Esophagus muscularis mucosa (tissue), 4 donors: ENCODE results near the gene NISCH. TPM values are rescaled to one million over a fixed set of nuclear protein-coding genes. Genes with fewer than 3 reads are reported as not detected.
A peak's percentile ranks its signal among the peaks of the same experiment; 100 is the strongest.

Experiments used
- DNase-seq: peaks from one replicate; pipeline ENCODE4 v3.0.0-alpha.2; 2017; ENCODE audit errors: extremely low spot score
- H3K27ac ChIP-seq, 4 donors: fragments of 200-600 bp; sonication (generic); replicated peaks in 1 of 4; 1 replicate in 3 of 4; 2 replicates in 1 of 4; pipeline ENCODE4 v1.5.1; 2016 to 2019; ENCODE audit warnings: mild to moderate bottlenecking in 1 of 4
- H3K27me3 ChIP-seq, 4 donors: fragments of 200-600 bp; sonication (generic); one replicate each; pipeline versions ENCODE4 v1.5.1 to v1.6.0; 2016 to 2019
- H3K36me3 ChIP-seq, 4 donors: fragments of 200-600 bp; sonication (generic); one replicate each; pipeline ENCODE4 v1.5.1; 2016 to 2019
- H3K4me1 ChIP-seq, 4 donors: fragments of 200-600 bp; sonication (generic); one replicate each; pipeline ENCODE4 v1.5.1; 2016 to 2019
- H3K4me3 ChIP-seq, 4 donors: fragments of 200-600 bp; sonication (generic); 1 replicate in 2 of 4; 2 replicates in 2 of 4; pipeline ENCODE4 v1.5.1; 2016 to 2019; ENCODE audit warnings: mild to moderate bottlenecking in 4 of 4, moderate library complexity in 1 of 4
- H3K9me3 ChIP-seq, 4 donors: fragments of 200-600 bp; sonication (generic); 1 replicate in 3 of 4; 2 replicates in 1 of 4; pipeline ENCODE4 v1.5.1; 2016 to 2019
- CTCF ChIP-seq, 3 experiments: fragments of 200-600 bp in 2 of 3; fragments of 450-650 bp in 1 of 3; sonication (generic) in 2 of 3; IDR thresholded peaks; one replicate each; pipeline ENCODE4 v1.5.1; 2017 to 2019; ENCODE audit warnings: antibody characterized with exemption in 3 of 3, mild to moderate bottlenecking in 2 of 3, moderate library complexity in 1 of 3
- EP300 ChIP-seq: sonication (generic); formaldehyde crosslinking; IDR thresholded peaks from one replicate; pipeline ENCODE4 v1.6.1; 2017; ENCODE audit warnings: antibody characterized with exemption
- POLR2A ChIP-seq: fragments of 450-650 bp; IDR thresholded peaks from one replicate; pipeline ENCODE4 v1.6.1; 2017; ENCODE audit warnings: antibody characterized with exemption, moderate library complexity, mild to moderate bottlenecking, low read depth
- POLR2AphosphoS5 ChIP-seq, 2 donors: sonication (generic); formaldehyde crosslinking; IDR thresholded peaks; one replicate each; pipeline ENCODE4 v1.6.1; 2017; ENCODE audit warnings: antibody characterized with exemption in 2 of 2
- WGBS: methylation state at CpG from one replicate; pipeline ENCODE4 v1.1.5; 2018; 5-methylcytosine and 5-hydroxymethylcytosine counted together
- intact Hi-C: fragments of 100-400 bp; cut with DNase I; formaldehyde crosslinking; loops from one replicate; pipeline ENCODE4 v1.15.1; 2023
- total RNA-seq, 4 donors: library from RNA; depleted of rRNA; stranded (reverse); fragments of >200 nt; gene quantifications; one replicate each; pipeline versions ENCODE4 v1.1.0 to v1.2.1, GENCODE V29; 2016

Gene NISCH
- total RNA-seq, 4 donors from 2014 or later: 71.9 to 110 (median 88.0) TPM

GRCh38 chr3:52494445-52494844 lies 39.0 kb downstream of the NISCH start:
- Histone ChIP-seq H3K27ac (peak overlapping the region; percentile 53 to 80 (median 70)), H3K9me3 (no peaks in the 10 kb centered on the region), H3K36me3 (peaks cover 37 to 44% (median 44%) of the 10 kb centered on the region in 4 donors), H3K27me3 (no peaks in the 10 kb centered on the region), H3K4me3 (peak overlapping the region; percentile 38 to 56 (median 42)), H3K4me1 (peaks cover 47 to 86% (median 72%) of the 10 kb centered on the region in 4 donors)
- DNase-seq: no peak
- intact Hi-C loops: no loop called here
- WGBS: 68% methylated on average over 7 of the region's 7 CpGs
- no peak for TF ChIP-seq POLR2A
- TF ChIP-seq POLR2AphosphoS5 (IDR thresholded peaks at IDR 0.05): no peak
- TF ChIP-seq CTCF (IDR thresholded peaks at IDR 0.05): no peak
- TF ChIP-seq EP300: no peak

GRCh38 chr3:52494886-52495495 lies 39.6 kb downstream of the NISCH start, which contains the start of gene STAB1:
STAB1 (plus strand) TSS chr3:52495338; CDS start chr3:52495414, 76 bp downstream.
- Histone ChIP-seq H3K36me3 (peaks cover 31 to 39% (median 38%) of the 10 kb centered on the region in 4 donors), H3K4me3 (peak within 1 kb of the TSS; percentile 38 to 56 (median 42)), H3K9me3 (no peaks in the 10 kb centered on the region), H3K4me1 (peaks cover 42 to 81% (median 67%) of the 10 kb centered on the region in 4 donors), H3K27ac (peak within 1 kb of the TSS; percentile 53 to 80 (median 70)), H3K27me3 (no peaks in the 10 kb centered on the region)
- intact Hi-C loops: no loop called here
- DNase-seq: peak; percentile 93
- 56% methylated on average over 2 of the region's 25 CpGs for WGBS
- peak; percentile 35 to 38 for TF ChIP-seq POLR2AphosphoS5 (IDR thresholded peaks at IDR 0.05)
- no peak for TF ChIP-seq POLR2A
- no peak for TF ChIP-seq CTCF (IDR thresholded peaks at IDR 0.05)

GRCh38 chr3:52495777-52496602 lies 40.6 kb downstream of the NISCH start:
- intact Hi-C loops: no loop called here
- Histone ChIP-seq H3K4me3 (peak overlapping the region; percentile 38 to 56 (median 42)), H3K9me3 (no peaks in the 10 kb centered on the region), H3K27me3 (no peaks in the 10 kb centered on the region), H3K4me1 (peaks cover 35 to 71% (median 58%) of the 10 kb centered on the region in 4 donors), H3K27ac (peak overlapping the region; percentile 53 to 80 (median 70)), H3K36me3 (peaks cover 21 to 29% (median 28%) of the 10 kb centered on the region in 4 donors)
- 66% methylated on average over 11 of the region's 16 CpGs for WGBS
- TF ChIP-seq POLR2AphosphoS5 (IDR thresholded peaks at IDR 0.05) (peak in 1 of 2 donors; percentile 42), POLR2A (no peak)
- DNase-seq: no peak

- Histone ChIP-seq H3K27me3 (no peaks in the 10 kb centered on the region), H3K36me3 (peaks cover 0 to 9% (median 6%) of the 10 kb centered on the region in 4 donors), H3K4me3 (no peak overlapping the region), H3K9me3 (no peaks in the 10 kb centered on the region), H3K27ac (peak overlapping the region in 3 of 4 donors; percentile 5 to 31 (median 18)), H3K4me1 (peaks cover 20 to 47% (median 37%) of the 10 kb centered on the region in 4 donors)
- no peak for DNase-seq
- intact Hi-C loops: no loop called here
- no peak for TF ChIP-seq EP300
- no peak for TF ChIP-seq CTCF (IDR thresholded peaks at IDR 0.05)
- no peak for TF ChIP-seq POLR2AphosphoS5 (IDR thresholded peaks at IDR 0.05)
- TF ChIP-seq POLR2A: no peak
- 76% methylated on average over 8 of the region's 24 CpGs for WGBS
Measured at GRCh38 chr3:52498137-52499054, 43.0 kb downstream of the NISCH start.
